Subcutaneous abdominal adipose tissue (tissue), 5 donors: Measurements from ENCODE around the gene TAC3.
"Not testable (repeated sequence)": the region's sequence is repeated elsewhere in the genome, so short reads cannot be mapped to it uniquely, and the experiment has no call there.

Experiments used
- H3K27ac ChIP-seq: one replicate; pipeline ENCODE4 v1.7.0; 2013; ENCODE audit warnings: low read depth, mild to moderate bottlenecking, inconsistent platforms, low read length, moderate library complexity
- H3K27me3 ChIP-seq, 5 donors: one replicate each; pipeline ENCODE4 v1.7.0; 2013; ENCODE audit warnings: low read length in 5 of 5, inconsistent platforms in 1 of 5; ENCODE audit not compliant: control insufficient read depth in 5 of 5, insufficient read depth in 4 of 5
- H3K36me3 ChIP-seq, 5 donors: one replicate each; pipeline ENCODE4 v1.7.0; 2013; ENCODE audit warnings: low read length in 5 of 5; ENCODE audit not compliant: control insufficient read depth in 5 of 5, insufficient read depth in 5 of 5
- H3K4me1 ChIP-seq, 5 donors: one replicate each; pipeline ENCODE4 v1.7.0; 2013; ENCODE audit warnings: low read length in 5 of 5, mild to moderate bottlenecking in 3 of 5, moderate library complexity in 1 of 5; ENCODE audit not compliant: control insufficient read depth in 5 of 5, insufficient read depth in 5 of 5
- H3K4me3 ChIP-seq, 5 donors: one replicate each; pipeline ENCODE4 v1.7.0; 2013; ENCODE audit warnings: low read length in 5 of 5, low read depth in 1 of 5
- H3K9ac ChIP-seq, 5 donors: one replicate each; pipeline ENCODE4 v1.7.0; 2013; ENCODE audit warnings: low read length in 5 of 5, mild to moderate bottlenecking in 4 of 5, moderate library complexity in 3 of 5
- H3K9me3 ChIP-seq, 5 donors: one replicate each; pipeline ENCODE4 v1.7.0; 2013; ENCODE audit warnings: low read length in 5 of 5; ENCODE audit not compliant: control insufficient read depth in 5 of 5
- donor health status: healthy.
- donor health status: healthy.
- donor health status: healthy.
- donor health status: healthy.
- donor health status: healthy.

TAC3 gene

DNA sequence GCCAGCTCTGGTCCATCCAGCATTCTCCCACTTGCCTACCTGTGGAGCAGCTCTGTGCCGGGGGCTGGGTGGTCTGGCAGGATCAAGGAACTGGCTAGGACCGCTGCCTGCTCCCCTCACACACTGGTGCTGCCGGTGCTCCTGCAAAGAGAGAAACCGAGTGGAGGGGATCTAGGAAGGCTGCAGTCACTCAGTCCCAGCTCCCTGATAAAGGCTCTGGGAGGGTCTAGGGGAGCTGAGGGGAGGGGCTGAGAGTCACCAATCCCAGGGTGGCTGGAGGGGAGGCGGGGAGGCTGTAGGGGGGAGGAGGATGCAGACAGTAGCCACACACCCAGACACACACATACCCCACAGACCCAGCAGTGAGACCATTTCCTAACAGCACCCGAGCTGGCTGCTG, at the start of gene TAC3:
TAC3 (minus strand) TSS at position 182 of the 400 bp plus-strand sequence. CDS start 732 bp downstream, outside the sequence.
- Histone ChIP-seq H3K36me3 (no peaks in the 10 kb centered on the region), H3K4me1 (peaks cover 2 to 9% (median 5%) of the 10 kb centered on the region in 5 donors), H3K9me3 (no peaks in the 10 kb centered on the region), H3K4me3 (no peak within 1 kb of the TSS), H3K27ac (no peak within 1 kb of the TSS), H3K9ac (no peak within 1 kb of the TSS), H3K27me3 (peaks cover 13 to 31% (median 21%) of the 10 kb centered on the region in 5 donors)

- H3K4me1 ChIP-seq: no peaks in the 10 kb centered on the region
- no peak overlapping the region for H3K9ac ChIP-seq
- H3K4me3 ChIP-seq: no peak overlapping the region
- H3K36me3 ChIP-seq: peaks cover 13 to 17% (median 15%) of the 10 kb centered on the region in 5 donors
- no peaks in the 10 kb centered on the region for H3K9me3 ChIP-seq
- no peaks in the 10 kb centered on the region for H3K27me3 ChIP-seq
- no peak overlapping the region for H3K27ac ChIP-seq
These were observed 47.8 kb upstream of the TAC3 start for GRCh38 chr12:57063991-57064685.

DNA sequence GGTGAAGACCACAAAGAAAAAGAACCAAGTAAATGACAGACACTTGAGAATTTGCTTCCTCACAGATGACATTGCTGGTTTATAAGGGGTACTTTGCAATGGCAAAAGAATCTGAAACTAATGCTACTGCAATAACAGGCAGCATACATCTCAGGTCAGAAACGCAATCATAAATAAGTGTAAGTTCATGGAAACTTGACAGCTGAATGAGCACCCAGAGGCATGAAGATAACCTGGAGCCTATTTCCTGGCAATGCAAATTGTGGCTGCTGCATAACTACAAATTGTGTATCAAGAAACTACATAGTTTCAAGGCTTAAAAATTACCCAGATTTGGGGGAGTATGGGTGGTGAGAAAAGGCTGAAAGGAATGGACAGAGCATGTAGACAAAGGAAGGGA, 42.1 kb upstream of the TAC3 start:
- peaks cover 20 to 35% (median 29%) of the 10 kb centered on the region in 5 donors for H3K36me3 ChIP-seq
- H3K4me1 ChIP-seq: no peaks in the 10 kb centered on the region
- no peaks in the 10 kb centered on the region for H3K27me3 ChIP-seq
- no peak overlapping the region for H3K27ac ChIP-seq
- H3K4me3 ChIP-seq: no peak overlapping the region
- H3K9me3 ChIP-seq: no peaks in the 10 kb centered on the region
- no peak overlapping the region for H3K9ac ChIP-seq

GRCh38 chr12:57057067-57057751, 40.9 kb upstream of the TAC3 start:
- Histone ChIP-seq H3K27me3 (no peaks in the 10 kb centered on the region), H3K4me3 (no peak overlapping the region), H3K9me3 (no peaks in the 10 kb centered on the region), H3K4me1 (no peaks in the 10 kb centered on the region), H3K27ac (no peak overlapping the region), H3K36me3 (peaks cover 20 to 35% (median 29%) of the 10 kb centered on the region in 5 donors), H3K9ac (no peak overlapping the region)

GRCh38 chr12:57055824-57056223, 39.5 kb upstream of the TAC3 start:
- Histone ChIP-seq H3K27me3 (no peaks in the 10 kb centered on the region), H3K4me1 (no peaks in the 10 kb centered on the region), H3K9ac (peak overlapping the region in 1 of 5 donors; percentile 40)

GRCh38 chr12:57053901-57054300, 37.6 kb upstream of the TAC3 start:
- not testable (repeated sequence) for H3K4me3 ChIP-seq, H3K27ac ChIP-seq, H3K9me3 ChIP-seq, H3K4me1 ChIP-seq, H3K9ac ChIP-seq, H3K27me3 ChIP-seq
- peaks cover 7 to 17% (median 13%) of the 10 kb centered on the region in 5 donors for H3K36me3 ChIP-seq

More at GRCh38 chr12:57055824-57056223, 39.5 kb upstream of the TAC3 start:
- H3K36me3 ChIP-seq: peaks cover 20 to 35% (median 29%) of the 10 kb centered on the region in 5 donors
- H3K27ac ChIP-seq: no peak overlapping the region
- H3K9me3 ChIP-seq: no peaks in the 10 kb centered on the region
- no peak overlapping the region for H3K4me3 ChIP-seq

- H3K4me1 ChIP-seq, H3K36me3 ChIP-seq, H3K27me3 ChIP-seq, H3K9me3 ChIP-seq, H3K27ac ChIP-seq, H3K4me3 ChIP-seq, H3K9ac ChIP-seq: not testable (repeated sequence)
These were observed 36.8 kb upstream of the TAC3 start for GRCh38 chr12:57053146-57053545.

DNA sequence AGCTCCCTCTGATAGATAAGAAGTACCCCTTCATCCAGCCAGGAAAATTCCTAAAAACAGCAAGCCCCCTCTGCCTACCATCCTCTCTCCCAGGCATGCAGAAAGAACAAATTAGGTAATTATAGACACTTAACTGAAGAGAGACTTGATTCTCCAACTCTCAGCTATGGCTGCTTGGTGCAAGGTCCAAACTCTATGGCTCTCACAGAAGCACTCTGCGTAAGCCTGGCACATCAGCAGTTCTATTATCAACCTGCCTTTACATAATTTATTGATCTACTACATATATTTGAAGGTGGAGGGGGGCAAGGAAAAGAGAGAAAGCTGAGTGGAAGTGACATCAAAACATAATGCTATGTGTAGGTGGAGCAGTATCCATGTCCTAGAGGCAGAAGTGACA, 34.7 kb upstream of the TAC3 start:
- Histone ChIP-seq H3K27me3 (peaks cover 0 to 13% (median 3%) of the 10 kb centered on the region in 5 donors), H3K9ac (no peak overlapping the region), H3K4me1 (peaks cover 0 to 19% (median 0%) of the 10 kb centered on the region in 5 donors), H3K36me3 (no peaks in the 10 kb centered on the region), H3K9me3 (no peaks in the 10 kb centered on the region), H3K27ac (no peak overlapping the region), H3K4me3 (no peak overlapping the region)

DNA sequence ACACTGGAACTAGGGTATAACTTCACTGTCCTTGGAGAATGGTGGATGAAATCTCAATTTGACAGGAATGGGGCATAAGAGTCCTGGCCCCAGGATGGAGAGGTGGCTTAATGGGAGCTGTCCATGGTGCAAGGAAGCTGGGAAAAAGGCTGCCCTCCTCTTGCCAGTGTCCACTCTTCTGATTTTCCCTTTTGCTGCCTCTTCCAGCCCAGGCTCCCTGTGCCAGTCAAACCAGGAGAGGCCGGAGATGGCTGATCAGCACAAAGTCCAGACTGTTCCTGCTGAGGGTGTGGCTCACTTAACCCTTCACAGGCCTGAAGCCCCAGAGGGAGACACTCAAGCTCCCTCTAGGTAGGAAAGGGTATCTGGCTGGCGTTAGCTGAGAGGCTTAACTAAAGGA, 33.6 kb upstream of the TAC3 start, which contains the start of gene MYO1A:
MYO1A (minus strand) TSS at position 240 of the 400 bp plus-strand sequence. CDS start 1,806 bp downstream, outside the sequence.
- Histone ChIP-seq H3K9ac (no peak within 1 kb of the TSS), H3K4me1 (peaks cover 0 to 22% (median 2%) of the 10 kb centered on the region in 5 donors), H3K4me3 (no peak within 1 kb of the TSS), H3K27ac (no peak within 1 kb of the TSS), H3K36me3 (no peaks in the 10 kb centered on the region), H3K27me3 (peaks cover 0 to 16% (median 3%) of the 10 kb centered on the region in 5 donors), H3K9me3 (no peaks in the 10 kb centered on the region)

DNA sequence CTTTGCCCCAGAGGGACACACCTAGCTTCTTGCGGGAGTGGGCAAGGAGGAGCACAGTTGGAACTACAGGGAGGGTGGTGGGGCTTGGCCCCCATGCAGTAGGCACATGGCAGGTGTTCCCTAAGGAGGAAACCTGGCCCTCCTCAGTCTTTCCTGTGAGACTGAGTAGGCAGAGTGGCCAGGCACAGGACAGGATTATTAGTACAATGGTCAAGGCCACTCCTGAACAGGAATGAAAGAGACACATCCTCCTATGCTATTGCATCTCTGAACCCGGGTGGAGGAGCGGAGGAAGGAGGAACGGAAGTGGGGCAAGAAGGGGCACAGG, 32.8 kb upstream of the TAC3 start:
- H3K9me3 ChIP-seq: no peaks in the 10 kb centered on the region
- no peak overlapping the region for H3K9ac ChIP-seq
- peaks cover 0 to 16% (median 3%) of the 10 kb centered on the region in 5 donors for H3K27me3 ChIP-seq
- no peaks in the 10 kb centered on the region for H3K36me3 ChIP-seq
- H3K4me3 ChIP-seq: no peak overlapping the region
- H3K4me1 ChIP-seq: peaks cover 0 to 22% (median 2%) of the 10 kb centered on the region in 5 donors
- no peak overlapping the region for H3K27ac ChIP-seq
